MG63 (cell line): ENCODE results near the gene TBX18. TPM values are rescaled to one million over a fixed set of nuclear protein-coding genes. Genes with fewer than 3 reads are reported as not detected.

Experiments used
- DNase-seq: peaks from one replicate; pipeline ENCODE4 v3.0.0-alpha.2; 2020
- H3K27me3 ChIP-seq: fragments of 250-450 bp; sonication (Bioruptor Pico); 2 replicates; pipeline ENCODE4 v1.5.1; 2020; ENCODE audit warnings: mild to moderate bottlenecking, moderate library complexity
- H3K36me3 ChIP-seq: fragments of 250-450 bp; sonication (Bioruptor Pico); 2 replicates; pipeline ENCODE4 v1.5.1; 2020; ENCODE audit warnings: mild to moderate bottlenecking, moderate library complexity
- H3K4me3 ChIP-seq: fragments of 250-450 bp; sonication (Bioruptor Pico); 2 replicates; pipeline ENCODE4 v1.5.1; 2020; ENCODE audit warnings: mild to moderate bottlenecking, moderate library complexity
- H3K9me3 ChIP-seq: fragments of 250-450 bp; sonication (Bioruptor Pico); 2 replicates; pipeline ENCODE4 v1.5.1; 2020; ENCODE audit warnings: mild to moderate bottlenecking, moderate library complexity
- total RNA-seq: library from RNA; depleted of rRNA; stranded (reverse); fragments of >200 nt; shearing (Covaris generic); gene quantifications from 2 replicates; pipeline ENCODE4 v1.2.3, GENCODE V29; 2014; ENCODE audit warnings: low replicate concordance

Gene TBX18
- total RNA-seq, 1 experiment from 2014 or later = 16.4 TPM

DNA sequence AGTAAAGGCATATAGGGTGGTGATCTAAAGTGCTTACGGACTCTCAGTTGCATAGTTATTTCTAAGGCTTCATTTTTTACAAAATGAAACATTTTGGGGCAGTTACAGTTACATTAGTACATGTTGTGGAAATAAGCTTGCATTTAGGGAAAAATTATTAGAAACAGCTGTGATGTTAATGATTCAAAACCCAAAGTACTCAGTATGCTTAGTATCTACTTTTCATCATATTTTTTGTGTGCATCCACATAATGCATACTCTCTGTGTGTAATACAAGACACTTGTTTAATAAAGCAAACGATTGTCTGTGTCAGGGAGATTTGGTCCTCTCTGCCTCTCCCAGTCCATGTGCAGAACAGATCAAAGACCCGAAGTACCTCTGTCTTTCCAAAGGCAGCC lies 11.4 kb upstream of the TBX18 start:
- H3K27me3 ChIP-seq = no peaks in the 10 kb centered on the region
- no peak overlapping the region for H3K4me3 ChIP-seq
- no peaks in the 10 kb centered on the region for H3K9me3 ChIP-seq
- H3K36me3 ChIP-seq = no peaks in the 10 kb centered on the region
- no peak for DNase-seq

GRCh38 chr6:84774985-84775284 lies 10.5 kb upstream of the TBX18 start:
- no peaks in the 10 kb centered on the region for H3K9me3 ChIP-seq
- H3K4me3 ChIP-seq = peak overlapping the region; percentile 54
- no peaks in the 10 kb centered on the region for H3K36me3 ChIP-seq
- DNase-seq = no peak
- H3K27me3 ChIP-seq = no peaks in the 10 kb centered on the region

- Histone ChIP-seq H3K9me3 (no peaks in the 10 kb centered on the region), H3K27me3 (no peaks in the 10 kb centered on the region), H3K36me3 (no peaks in the 10 kb centered on the region), H3K4me3 (peak overlapping the region; percentile 54)
- peak; percentile 81 for DNase-seq
These were observed 10.0 kb upstream of the TBX18 start for GRCh38 chr6:84774157-84774984.

- DNase-seq = peak; percentile 70
- H3K36me3 ChIP-seq = no peaks in the 10 kb centered on the region
- no peaks in the 10 kb centered on the region for H3K27me3 ChIP-seq
- peak overlapping the region; percentile 54 for H3K4me3 ChIP-seq
- H3K9me3 ChIP-seq = no peaks in the 10 kb centered on the region
These were observed 9.2 kb upstream of the TBX18 start for GRCh38 chr6:84773431-84774156.

DNA sequence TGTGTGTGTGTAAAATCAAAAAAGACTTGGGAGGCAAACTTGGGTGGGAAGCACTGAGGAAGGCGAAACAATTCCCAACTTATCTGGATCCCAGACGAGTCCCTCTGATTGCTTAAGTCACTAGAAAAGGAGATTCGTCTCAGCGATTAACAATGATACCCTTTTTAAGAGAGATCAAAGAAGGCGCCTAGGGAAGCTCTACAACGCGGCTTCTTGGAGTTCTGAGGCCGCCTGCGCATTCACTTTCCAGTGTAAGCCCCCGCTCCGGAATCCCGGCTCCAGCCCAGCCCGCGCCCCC lies 8.7 kb upstream of the TBX18 start:
- DNase-seq = no peak
- Histone ChIP-seq H3K27me3 (no peaks in the 10 kb centered on the region), H3K36me3 (no peaks in the 10 kb centered on the region), H3K4me3 (peak overlapping the region; percentile 54), H3K9me3 (no peaks in the 10 kb centered on the region)

GRCh38 chr6:84772428-84773132 lies 8.2 kb upstream of the TBX18 start:
- peak overlapping the region; percentile 54 for H3K4me3 ChIP-seq
- H3K9me3 ChIP-seq = no peaks in the 10 kb centered on the region
- no peaks in the 10 kb centered on the region for H3K36me3 ChIP-seq
- H3K27me3 ChIP-seq = no peaks in the 10 kb centered on the region
- peak; percentile 55 for DNase-seq

- no peaks in the 10 kb centered on the region for H3K27me3 ChIP-seq
- DNase-seq = peak; percentile 61
- H3K36me3 ChIP-seq = no peaks in the 10 kb centered on the region
- H3K4me3 ChIP-seq = peak overlapping the region; percentile 54
- no peaks in the 10 kb centered on the region for H3K9me3 ChIP-seq
These were observed 7.5 kb upstream of the TBX18 start for GRCh38 chr6:84771756-84772356.

DNA sequence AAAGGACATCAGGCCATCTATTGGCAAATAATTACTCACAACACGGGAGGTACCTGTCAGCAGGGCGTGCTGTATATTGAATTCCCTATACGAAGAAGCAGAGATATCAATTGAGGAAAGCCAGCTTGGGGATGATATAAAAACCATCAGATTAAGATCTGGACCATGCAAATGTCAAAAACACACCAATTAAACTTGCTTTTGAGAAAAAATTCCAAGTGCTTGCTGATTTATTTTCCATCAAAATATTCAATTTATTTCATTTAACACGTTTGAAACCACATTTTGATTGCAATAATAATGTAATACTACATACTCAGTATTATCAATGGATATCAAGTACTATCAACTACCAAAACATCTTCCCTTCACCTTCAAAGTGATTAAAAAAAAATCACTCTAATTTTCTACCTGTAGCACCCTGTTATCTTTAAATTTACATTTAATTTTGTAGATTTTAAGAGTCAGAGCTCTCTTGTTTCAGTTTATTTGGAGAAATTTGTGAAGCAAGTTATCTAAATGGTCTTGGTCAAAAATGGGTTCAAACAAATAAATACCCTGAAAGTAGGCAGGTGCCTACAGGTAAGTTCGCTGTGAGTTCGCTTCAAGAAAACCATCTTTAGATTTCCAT lies 6.8 kb upstream of the TBX18 start:
- no peaks in the 10 kb centered on the region for H3K9me3 ChIP-seq
- H3K4me3 ChIP-seq = peak overlapping the region; percentile 54
- no peak for DNase-seq
- H3K27me3 ChIP-seq = no peaks in the 10 kb centered on the region
- H3K36me3 ChIP-seq = no peaks in the 10 kb centered on the region

DNA sequence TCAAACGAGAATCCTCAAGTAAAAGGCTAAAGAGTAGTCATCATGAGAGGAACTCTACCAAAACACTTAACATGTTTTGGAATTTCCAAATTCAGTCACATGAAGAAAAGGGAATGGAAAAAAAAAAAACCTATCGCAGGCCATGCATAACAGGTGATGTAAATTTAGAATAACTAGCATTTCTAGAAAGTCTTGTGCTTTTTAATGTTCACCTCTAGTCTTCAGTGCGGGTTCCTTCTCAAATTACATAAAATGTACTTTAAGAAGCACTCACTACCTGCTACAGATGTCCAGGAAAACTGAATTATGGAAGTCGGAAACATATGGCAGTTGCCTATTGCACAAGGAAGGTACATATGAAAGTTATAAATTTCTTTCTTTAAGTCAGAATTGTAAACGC lies 6.1 kb upstream of the TBX18 start:
- no peaks in the 10 kb centered on the region for H3K27me3 ChIP-seq
- no peak overlapping the region; the same call in 1 of the 2 replicates for H3K4me3 ChIP-seq
- DNase-seq = no peak
- no peaks in the 10 kb centered on the region for H3K9me3 ChIP-seq
- no peaks in the 10 kb centered on the region for H3K36me3 ChIP-seq

- Histone ChIP-seq H3K36me3 (no peaks in the 10 kb centered on the region), H3K9me3 (no peaks in the 10 kb centered on the region), H3K27me3 (no peaks in the 10 kb centered on the region), H3K4me3 (peak overlapping the region; percentile 48)
- peak; percentile 20 for DNase-seq
These were observed 4.9 kb upstream of the TBX18 start for GRCh38 chr6:84769306-84769705.

DNA sequence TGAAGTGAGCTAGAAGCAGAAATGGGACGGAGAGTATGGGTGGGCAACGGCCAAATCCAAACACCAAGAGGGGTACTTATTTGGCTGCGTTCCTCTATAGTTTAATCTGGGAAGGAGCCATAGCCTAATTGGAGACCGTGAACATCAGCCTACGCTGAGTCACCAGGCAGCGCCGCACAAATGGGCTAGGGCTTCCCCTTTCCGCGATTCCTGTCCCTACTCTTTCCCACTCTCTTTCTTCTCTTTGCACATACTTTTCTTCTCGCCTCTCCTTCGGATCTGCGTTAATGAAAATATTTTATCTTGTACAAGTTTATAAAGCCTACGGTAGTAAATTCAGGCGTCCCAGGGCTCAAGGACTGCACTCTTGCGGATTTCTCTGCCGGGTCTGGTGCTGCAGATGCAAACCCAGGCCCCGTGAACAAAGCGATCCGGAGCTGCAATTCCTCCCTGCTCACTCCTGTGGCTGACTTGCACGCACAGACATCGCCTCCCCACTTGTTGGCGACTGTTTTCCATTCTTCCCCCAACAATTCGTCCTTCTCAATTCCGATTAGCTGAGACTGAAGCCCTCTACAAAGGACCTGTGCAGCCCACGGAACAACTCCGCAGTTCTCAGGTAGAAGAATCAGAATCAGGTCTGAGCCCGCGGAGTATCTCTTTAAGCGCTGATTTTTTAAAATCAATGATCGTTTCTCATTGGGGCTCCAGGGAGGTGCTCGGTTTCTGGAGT lies 4.2 kb upstream of the TBX18 start:
- Histone ChIP-seq H3K9me3 (no peaks in the 10 kb centered on the region), H3K36me3 (no peaks in the 10 kb centered on the region), H3K27me3 (no peaks in the 10 kb centered on the region), H3K4me3 (peak overlapping the region; percentile 48)
- DNase-seq = peak; percentile 74

- Histone ChIP-seq H3K4me3 (peak overlapping the region; percentile 48), H3K36me3 (no peaks in the 10 kb centered on the region), H3K27me3 (no peaks in the 10 kb centered on the region), H3K9me3 (no peaks in the 10 kb centered on the region)
- peak; percentile 4 for DNase-seq
These were observed 3.3 kb upstream of the TBX18 start for GRCh38 chr6:84767526-84768201.

GRCh38 chr6:84766799-84767525 lies 2.6 kb upstream of the TBX18 start:
- Histone ChIP-seq H3K4me3 (no peak overlapping the region), H3K27me3 (no peaks in the 10 kb centered on the region), H3K36me3 (no peaks in the 10 kb centered on the region), H3K9me3 (no peaks in the 10 kb centered on the region)
- no peak for DNase-seq

DNA sequence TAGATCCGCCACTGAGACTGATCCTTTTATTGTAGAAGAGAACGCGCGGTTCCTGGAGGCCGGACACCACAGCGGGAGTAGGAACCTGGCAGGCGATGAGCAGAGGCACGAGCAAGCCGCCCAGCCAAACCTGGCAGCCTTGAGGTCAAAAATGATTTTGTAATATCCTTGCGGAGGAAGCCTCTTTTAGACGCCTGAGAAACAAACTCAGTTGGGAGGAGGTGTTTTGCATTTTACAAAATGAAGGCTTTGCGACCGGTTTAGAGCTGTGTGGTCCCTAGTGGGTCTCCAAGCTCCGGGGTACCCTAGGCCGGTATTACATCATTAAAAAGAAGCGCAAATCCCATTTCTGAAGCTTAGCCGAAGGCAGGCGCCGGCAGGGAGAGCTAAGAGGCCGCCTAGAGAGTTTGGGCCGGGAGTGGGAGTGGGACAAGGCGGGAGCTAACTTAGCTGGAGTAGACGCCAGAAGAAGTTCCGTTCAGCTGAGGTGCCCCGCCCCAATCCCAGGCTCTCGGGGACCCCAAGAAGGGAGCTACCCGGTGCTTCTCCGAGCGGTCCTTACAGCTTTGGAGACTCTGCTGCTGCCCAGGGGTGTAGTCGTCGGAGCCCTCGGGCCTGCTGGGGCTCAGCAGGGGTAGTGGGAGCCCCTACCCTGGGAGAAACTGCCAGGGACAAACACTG lies 1.9 kb upstream of the TBX18 start:
- H3K36me3 ChIP-seq = peaks cover 4% of the 10 kb centered on the region
- no peaks in the 10 kb centered on the region for H3K27me3 ChIP-seq
- no peak for DNase-seq
- no peak overlapping the region for H3K4me3 ChIP-seq
- H3K9me3 ChIP-seq = no peaks in the 10 kb centered on the region

- peak overlapping the region; percentile 68 for H3K4me3 ChIP-seq
- peaks cover 9% of the 10 kb centered on the region for H3K36me3 ChIP-seq
- no peaks in the 10 kb centered on the region for H3K9me3 ChIP-seq
- H3K27me3 ChIP-seq = no peaks in the 10 kb centered on the region
- DNase-seq = no peak
These were observed 489 bp downstream of the TBX18 start for GRCh38 chr6:84763886-84764331.
